HK-2 (cell line): Measurements from ENCODE around the gene BHMT.
A peak's percentile ranks its signal among the peaks of the same experiment; 100 is the strongest.
"Not testable (repeated sequence)": the region's sequence is repeated elsewhere in the genome, so short reads cannot be mapped to it uniquely, and the experiment has no call there.

Experiments
- DNase-seq: peaks from one replicate; pipeline ENCODE4 v3.0.0-alpha.2; 2018; ENCODE audit not compliant: unreplicated experiment

The BHMT gene

DNA sequence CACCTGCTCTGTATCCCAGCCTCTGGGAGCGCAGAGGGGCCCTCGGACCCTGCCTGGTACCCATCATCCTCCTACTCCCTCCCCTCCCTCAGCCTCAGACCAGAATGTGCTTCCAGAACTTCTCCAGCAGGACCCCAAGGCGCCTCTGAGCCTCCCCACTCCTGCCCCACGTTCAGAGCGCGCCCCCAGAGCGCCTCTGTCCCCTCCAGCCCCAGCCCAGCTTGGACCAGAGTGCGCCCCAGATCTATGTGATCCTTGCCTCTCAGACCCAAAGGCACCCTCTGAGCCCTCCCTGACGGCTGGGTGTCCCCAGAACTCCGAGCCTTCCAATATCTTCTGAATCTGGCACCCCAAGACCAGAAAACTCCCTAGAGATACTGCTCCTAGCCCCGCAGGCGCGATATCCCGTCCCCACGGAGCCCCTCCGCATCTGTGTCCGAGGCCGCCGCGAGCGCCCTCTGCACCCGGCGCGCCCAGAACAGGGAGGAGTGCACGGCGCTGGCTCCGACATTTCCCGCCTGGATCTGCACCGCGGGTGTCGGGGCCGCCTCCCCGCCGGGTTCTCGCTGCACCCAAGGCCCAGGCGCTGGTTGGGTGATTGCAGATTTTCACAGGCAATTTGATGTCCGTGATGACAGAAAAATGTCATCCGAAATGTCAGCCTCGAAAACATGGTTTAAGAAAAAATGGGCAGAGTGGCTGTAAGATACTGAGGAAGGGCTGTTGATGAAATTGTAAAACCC is 522 bp downstream of the BHMT start:
- no peak for DNase-seq

DNA sequence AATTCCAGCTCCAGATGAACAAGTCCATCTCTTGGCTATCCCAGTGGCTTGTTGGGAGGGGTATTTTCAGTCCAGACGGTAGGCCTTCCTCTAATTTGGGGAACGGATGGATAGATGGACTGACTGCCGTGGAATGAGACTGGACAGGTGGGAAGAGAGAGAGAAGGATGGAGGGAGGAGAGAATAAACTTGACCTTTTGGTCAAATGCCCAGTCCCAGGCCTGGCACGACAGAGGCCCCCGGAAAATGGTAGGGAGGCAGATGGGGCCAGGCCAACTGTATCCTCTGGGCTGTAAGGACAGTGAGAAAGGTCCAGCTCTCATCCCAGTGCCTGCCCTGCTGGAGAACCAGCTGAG is 1.1 kb downstream of the BHMT start:
- no peak for DNase-seq

DNA sequence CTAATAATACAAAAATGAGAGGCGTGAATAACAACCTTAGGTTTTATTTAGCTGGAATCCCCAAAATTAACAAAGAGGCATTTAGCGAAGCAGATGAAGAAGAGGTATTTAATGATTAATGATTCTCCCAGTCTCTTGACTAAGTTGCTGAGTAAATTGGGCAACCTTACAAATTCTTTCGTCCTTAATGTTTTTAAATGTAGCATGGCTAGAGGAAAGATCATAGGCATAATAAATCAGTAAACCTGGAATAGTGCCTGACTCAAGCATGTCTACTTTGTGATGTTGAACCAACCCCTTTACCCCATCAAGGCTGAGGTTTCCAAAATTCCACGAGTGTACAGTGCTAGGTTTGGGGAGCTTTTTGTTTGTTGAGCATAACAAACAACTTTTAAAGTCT is 7.9 kb downstream of the BHMT start:
- no peak for DNase-seq

DNA sequence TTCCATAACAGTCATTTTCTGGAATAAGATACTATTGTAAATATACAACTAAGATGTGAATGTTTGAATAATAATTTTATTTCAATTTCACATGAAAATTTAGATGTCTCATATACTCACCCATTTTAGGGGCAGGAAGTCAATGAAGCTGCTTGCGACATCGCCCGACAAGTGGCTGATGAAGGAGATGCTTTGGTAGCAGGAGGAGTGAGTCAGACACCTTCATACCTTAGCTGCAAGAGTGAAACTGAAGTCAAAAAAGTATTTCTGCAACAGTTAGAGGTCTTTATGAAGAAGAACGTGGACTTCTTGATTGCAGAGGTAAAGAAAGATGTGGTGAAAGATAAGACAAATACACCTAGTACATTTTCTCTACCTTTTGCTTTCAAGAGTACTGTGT is 8.6 kb downstream of the BHMT start:
- no peak for DNase-seq

DNA sequence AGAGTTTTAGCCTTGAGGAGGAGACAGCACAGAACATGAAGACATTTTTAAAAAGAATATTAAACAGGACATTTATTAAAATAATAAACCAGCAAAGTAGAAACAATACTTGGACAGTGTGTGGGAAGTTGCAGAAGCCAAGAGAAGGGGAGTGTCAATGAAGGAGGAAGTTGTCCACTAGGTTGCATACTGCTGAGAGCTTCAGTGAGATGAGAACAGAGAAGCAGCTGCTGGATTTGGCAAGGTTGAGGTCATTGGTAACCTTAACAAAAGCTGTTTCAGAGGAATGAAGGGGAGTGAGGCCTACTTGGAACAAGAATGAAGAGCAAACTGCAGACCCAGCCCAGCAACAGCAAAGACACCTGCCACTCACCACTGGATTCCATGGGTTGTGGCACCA is 11.4 kb downstream of the BHMT start:
- no peak for DNase-seq

DNA sequence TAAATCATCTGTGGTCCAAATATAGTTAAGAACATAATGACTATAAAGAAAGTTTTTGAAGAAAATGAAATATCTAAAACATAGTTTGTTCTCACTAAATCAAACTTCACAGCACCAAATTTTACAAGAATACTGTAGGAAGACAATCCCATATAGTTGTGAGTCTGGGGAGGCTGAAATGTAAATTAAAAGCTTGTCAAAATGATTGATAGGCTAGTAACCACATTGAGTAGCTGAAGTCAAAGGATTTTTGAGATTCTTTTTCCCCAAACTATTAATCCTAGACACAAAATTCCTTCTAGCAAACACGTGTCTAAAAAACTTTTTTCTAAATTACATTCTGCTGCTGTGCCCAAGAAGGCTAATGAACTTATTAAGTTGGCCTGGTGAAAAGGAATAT is 13.0 kb downstream of the BHMT start:
- DNase-seq: no peak

DNA sequence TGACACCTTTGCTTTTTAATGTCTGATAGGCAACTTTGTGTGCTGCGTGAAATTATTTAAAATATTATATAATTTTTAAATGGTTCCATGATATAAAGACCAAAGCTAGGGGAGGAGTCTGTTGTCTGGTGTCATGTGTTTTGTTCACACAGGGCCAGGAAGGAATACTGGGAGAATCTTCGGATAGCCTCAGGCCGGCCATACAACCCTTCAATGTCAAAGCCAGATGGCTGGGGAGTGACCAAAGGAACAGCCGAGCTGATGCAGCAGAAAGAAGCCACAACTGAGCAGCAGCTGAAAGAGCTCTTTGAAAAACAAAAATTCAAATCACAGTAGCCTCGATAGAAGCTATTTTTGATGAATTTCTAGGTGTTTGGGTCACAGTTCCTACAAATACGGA is 19.2 kb downstream of the BHMT start:
- DNase-seq: no peak

DNA sequence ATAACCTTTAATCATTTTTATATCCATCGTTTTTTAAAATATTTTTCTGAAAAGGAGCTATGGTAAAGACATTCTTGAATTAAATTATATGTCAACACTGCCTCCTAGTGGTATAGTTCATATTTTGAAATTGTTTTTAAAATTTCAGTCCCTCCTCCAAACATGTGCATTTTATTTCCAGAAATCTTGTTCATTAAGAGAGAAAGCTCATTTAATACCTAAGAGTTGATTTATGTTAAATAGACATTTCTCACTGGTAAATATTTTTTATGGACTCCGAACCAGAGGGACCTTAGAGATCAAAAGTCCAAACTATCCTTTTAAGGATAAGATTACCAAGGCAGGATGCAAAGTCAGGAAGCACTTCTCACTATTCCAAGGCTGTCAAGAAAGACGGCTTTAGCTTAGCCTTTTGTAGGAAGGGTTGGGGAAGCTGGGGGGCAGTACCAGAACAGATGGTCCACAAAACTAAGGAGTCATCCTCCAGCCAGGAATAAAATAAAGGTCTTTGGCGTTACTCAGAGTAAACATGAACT is 21.6 kb downstream of the BHMT start:
- DNase-seq: no peak

DNA sequence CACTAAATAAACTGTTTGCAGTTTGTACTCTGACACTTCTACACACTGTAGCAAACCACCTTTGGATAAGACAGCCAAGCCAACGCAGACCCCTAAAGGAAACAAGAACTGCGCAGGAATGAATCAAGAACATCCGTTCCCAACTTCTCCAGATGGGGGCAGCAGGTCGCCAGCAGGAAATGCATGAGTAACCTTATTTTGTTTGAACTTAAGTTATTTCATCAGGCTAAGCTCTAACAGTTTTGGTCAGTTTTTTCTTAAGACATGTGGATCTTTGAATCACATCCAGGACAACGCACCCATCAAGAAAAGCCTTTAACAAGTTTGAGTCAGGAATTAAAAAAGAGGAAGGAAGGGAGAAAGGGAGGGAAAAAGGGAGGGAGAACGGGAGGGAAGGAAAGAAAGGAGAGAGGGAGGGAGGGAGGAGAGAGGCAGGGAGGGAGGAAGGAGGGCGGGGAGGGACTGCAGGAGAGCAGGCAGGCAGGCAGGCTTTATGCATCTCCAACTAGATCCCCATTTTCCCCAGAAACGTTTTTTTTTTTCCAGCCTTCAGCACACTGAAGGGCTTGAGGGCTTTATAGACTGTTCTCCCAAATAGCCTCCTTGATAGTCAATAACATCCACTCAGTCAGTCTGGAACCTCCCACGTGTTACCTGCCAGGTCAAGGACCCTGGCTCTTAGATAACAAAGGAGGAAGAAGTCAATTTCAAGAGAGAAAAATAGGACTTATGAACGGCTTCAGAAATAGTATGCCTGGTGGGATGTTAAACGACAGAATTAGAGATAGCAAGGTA is 22.2 kb downstream of the BHMT start:
- peak; percentile 50 for DNase-seq

DNA sequence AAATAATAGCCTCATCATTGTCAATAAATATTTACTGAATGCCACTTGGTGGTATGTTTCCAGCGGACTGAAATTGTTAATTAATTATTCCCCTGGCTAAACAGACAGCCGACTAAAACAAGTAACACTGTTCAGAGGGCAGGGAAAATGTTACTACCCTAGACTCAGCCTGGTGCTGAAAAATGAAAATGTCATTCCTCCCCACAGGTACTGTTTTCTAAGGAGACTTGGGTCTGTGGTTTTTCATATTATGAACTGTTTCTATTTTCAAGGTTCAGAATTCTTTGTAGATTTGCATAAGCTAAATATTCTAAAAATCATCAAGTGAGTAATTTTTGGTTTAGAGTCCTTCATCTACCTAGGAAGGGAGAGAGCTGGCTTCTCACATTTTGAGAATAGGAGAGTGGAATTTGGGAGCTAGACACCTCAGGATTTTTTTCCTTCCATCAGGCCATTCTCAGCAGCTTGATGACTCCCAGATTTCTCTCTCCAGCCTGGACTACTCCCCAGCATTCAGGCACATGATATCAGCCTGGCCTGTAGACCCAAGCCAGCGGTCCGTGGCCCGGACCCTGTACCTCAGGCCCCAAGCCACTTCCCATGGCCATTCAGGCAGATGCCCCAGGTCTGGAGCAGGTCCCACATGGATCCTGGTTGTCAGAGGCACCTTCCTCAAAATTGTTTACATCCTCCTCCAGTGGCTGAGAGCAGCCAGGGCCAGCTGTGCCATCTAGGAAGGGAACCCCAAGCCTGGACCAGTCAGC is 24.4 kb downstream of the BHMT start:
- no peak for DNase-seq

DNA sequence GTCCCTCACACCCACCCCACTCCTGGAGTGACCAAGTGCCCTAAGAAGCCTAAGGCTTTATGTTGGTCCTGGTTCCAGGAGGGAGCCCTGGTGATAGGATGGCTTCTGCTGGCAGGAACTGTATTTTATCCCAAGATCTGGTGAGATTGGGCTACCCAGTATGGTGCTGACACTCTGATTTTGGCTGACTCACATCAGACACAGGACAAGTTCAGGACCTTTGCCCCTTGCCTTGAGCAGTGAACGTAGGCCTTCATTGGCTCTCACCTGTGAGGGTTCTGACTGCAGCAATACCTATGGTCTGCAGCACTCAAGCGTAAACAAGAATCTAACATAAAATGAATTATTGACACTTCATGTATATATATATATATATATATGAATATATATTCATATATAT is 25.0 kb downstream of the BHMT start:
- DNase-seq: no peak

DNA sequence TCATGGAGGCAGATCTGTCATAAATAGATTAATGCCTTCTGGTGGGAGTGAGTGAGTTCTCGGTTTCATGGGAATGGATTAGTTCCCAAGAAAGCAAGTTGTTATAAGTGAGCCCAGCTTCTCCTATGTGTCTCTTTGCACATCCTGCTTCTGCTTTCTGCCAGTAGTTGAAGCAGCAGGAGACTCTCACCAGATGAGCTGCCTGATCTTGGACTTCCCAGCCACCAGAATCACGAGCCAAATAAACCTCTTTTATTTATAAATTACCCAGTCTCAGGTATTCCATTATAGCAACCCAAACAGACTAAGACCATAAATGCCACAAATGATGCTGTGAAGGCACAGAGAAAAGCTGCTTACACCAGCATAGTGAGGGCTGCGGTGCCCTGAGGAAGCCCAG is 28.9 kb downstream of the BHMT start:
- no peak for DNase-seq

DNA sequence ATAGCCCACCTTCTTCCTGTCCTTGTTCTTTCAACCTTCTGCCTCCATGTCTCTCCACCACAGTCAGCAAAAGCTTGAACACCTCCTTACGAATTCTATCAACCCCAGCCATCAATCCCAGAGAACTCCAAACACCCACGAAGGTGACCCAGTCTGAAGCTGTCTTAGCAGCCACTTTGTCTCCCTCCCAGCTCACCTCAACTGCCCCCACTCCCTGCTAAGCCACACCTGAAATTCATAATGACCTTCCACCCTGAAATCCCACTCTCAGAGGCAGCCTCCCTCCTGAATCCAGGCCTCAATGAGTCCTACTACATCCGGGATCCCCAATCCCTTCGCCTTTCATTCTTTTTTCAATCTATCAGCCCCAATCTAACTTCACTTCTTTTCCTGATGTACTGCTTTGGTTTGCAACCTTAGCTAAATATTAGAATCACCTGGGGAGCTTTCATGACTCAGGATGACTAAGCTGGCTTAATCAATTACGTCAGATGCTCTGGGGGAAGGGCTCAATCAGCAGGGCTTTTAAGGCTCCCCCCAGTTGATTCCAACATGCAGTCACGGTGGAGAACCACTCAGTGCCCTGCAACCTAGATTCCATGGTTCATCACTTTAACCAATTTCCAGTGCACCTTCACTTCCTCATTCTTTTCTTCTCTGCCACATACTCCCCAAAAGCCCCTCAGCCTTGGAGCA is 32.2 kb downstream of the BHMT start:
- peak; percentile 45 for DNase-seq

DNA sequence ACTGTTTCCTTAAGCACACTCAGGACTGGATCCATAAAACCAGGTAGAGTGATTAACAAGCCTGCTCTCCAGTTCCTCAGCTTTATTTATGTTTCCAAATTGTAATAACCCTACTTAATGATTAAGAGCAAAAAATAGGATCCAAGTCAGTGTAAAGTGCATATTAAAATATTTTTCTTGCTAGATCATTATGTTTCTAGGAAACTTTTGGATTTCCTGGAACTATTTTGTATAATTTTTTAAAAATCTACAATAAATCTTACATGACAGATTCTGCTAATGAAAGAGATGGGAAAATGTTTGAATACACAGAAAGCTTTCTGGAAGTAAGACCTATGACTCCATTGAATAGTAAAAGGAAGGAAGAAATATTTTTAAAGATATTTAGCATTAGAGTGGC is 35.5 kb downstream of the BHMT start:
- DNase-seq: no peak

DNA sequence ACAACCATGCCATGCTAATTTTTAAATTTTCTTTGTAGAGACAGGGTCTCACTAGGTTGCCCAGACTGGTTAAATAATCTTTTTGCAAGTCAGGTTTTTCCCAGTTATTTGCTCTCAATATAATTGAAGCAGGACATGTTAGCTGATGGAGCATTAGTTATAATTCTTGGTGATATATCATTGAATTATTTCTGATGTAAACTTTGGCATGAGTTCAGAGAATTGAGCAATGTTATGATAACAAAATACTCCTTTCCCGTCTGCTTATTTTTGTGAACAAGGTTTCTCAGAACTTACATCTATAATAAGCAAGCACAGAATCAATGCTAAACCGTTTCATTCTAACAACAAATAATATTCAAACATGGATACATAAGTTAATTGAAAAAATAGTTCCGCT is 37.8 kb downstream of the BHMT start:
- no peak for DNase-seq

DNA sequence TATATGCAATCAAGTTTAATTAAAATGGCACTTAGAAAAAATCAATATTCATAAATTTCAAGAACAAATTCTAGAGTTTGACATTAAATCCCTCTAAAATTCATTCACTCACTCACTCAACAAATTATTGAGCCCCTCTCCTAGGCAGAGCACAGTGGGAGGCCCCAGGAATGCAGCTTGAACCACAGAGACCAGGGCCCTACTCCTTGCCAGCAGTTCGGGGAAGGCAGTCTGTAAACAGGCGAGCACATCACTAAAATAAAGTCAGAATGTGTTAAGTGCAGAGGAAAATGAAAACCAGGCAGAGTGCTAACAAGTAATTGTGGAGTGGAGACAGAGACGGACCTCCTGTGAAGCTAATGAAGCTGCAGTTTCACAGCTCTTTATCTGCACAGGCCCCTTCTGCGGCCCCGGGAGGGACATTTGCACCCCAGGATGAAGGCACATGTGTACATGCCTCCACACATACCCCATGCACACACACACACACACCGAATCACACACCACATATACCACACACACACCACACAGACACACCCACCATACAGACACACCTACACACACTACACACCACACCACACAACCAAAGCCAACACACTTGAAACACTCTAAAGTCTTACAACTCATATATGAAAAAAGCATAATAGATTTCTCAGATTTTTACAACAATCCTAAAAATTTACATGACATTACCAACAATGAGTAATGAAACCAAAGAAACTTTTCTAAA is 40.5 kb downstream of the BHMT start:
- no peak for DNase-seq

DNA sequence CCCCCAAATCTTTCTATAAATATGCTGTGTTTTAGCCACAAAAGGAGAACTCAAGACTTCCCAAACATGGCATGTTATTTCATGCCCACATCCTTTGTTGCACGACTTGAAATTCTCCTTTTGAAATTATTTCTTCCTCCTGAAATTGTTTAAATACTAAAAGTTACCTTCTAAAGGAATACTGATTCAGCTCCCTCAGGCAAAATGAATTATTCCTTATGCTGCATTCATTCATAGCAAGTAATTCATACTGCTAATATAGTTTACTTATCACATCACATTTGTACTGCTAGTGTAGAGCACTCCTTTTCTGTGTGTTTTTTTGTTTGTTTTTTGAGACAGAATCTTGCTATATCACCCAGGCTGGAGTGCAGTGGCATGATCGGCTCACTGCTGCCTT is 45.7 kb downstream of the BHMT start:
- no peak for DNase-seq

DNA sequence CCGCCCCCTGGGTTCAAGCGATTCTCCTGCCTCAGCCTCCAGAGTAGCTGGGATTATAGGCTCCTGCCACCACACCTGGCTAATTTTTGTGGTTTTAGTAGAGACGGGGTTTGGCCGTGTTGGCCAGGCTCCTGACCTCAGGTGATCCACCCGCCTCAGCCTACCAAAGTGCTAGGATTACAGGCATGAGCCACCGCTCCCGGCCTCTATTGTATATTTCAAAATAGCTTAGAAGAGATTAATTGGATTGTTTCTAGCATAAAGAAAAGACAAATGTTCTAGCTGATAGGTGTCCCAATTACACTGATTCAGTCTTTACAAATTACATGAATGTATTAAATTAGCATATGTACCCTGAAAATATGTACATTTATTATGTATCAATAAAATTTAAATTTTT is 50.0 kb downstream of the BHMT start:
- DNase-seq: not testable (repeated sequence)

DNA sequence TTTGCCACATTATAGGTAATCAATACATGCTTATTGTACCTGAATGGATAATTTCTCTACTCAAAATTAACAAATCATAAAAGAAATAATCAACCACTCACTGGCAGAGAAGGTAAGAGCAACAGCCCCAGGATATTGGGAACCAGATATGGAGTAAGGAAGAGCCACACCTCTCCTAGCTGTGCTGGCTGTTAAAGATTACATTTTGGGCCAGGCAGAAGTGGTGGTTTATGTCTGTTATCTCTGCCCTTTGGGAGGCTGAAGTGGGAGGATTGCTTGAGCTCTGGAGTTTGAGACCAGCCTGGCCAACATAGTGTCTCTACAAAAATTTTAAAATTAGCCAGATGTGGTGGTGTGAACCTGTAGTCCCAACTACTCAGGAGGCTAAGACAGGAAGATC is 56.4 kb downstream of the BHMT start:
- no peak for DNase-seq

DNA sequence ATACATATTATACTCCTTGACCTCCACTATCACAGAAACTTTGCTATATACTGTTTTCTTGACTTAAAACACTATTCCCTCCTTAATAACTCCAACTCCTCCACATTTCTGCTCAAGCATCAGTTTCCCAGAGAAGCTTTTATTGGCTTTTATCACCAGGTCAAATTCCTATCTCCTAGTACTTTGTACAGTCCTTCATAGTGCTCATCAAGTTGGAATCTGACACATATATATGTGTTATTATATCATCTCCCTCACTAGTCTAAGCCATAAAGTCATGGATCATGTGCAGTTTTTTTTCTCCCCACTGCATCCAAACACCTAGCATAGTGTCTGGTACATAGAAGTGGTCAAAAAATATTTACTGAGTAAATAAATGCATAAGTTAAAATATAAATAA is 59.1 kb downstream of the BHMT start:
- DNase-seq: no peak

DNA sequence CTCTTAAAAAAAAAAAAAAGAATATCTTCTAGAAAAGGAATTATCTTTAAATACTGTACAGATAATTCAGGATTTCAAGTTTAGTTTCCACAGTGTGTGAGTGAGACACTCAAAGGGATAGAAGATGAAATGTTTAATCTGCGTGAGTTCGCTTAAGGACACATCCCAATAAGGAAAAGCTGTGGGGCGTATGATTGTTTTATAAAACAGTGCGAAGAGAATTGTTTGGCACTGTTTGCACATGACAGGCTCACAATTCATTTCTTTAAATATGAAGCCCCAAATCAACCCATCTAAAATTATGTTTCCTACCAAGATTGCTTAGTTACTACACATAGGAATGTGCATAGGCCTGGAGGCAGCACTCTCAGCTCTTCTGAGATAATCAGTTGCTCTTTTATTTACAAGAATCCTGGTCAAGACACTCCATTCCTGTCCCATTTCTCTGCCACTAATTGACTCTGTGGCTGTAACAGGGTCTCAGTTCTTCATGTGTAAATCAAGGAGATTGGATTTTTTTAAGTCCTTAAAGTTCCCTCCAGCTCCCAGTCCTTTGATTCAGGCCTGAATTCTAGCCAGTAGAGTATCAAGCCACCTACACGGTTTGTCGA is 60.1 kb downstream of the BHMT start:
- DNase-seq: no peak
